HEK293 (cell line): ENCODE data around the gene GPATCH4.

Experiments used
- EGR2 ChIP-seq: fragments of 450-650 bp; formaldehyde crosslinking; IDR thresholded peaks from 2 replicates; pipeline ENCODE4 v1.5.1; 2016; ENCODE audit warnings: low read depth, missing biosample characterization, missing genetic modification characterization
- GLI2 ChIP-seq: fragments of 450-650 bp; formaldehyde crosslinking; IDR thresholded peaks from 2 replicates; pipeline ENCODE4; 2017; ENCODE audit warnings: missing biosample characterization, missing genetic modification characterization, low read depth, borderline replicate concordance
- GLIS1 ChIP-seq: fragments of 450-650 bp; formaldehyde crosslinking; IDR thresholded peaks from 2 replicates; pipeline ENCODE4 v1.5.1; 2016; ENCODE audit warnings: missing biosample characterization, missing genetic modification characterization
- HOXA7 ChIP-seq: sonication (generic); formaldehyde crosslinking; IDR thresholded peaks from 2 replicates; pipeline ENCODE4 v1.8.1; 2022; ENCODE audit warnings: missing genetic modification reagents, borderline replicate concordance
- KLF10 ChIP-seq: fragments of 450-650 bp; IDR thresholded peaks from 2 replicates; pipeline ENCODE4 v1.5.1; 2018; ENCODE audit warnings: missing biosample characterization, mild to moderate bottlenecking, missing genetic modification characterization
- KLF8 ChIP-seq: fragments of 450-650 bp; formaldehyde crosslinking; IDR thresholded peaks from 2 replicates; pipeline ENCODE4 v1.5.1; 2016; ENCODE audit warnings: missing biosample characterization, missing genetic modification characterization
- MZF1 ChIP-seq: fragments of 450-650 bp; formaldehyde crosslinking; IDR thresholded peaks from 2 replicates; pipeline ENCODE4 v1.5.1; 2017; ENCODE audit warnings: missing biosample characterization, missing genetic modification characterization, borderline replicate concordance
- PRDM6 ChIP-seq: fragments of 450-650 bp; formaldehyde crosslinking; IDR thresholded peaks from 2 replicates; pipeline ENCODE4 v1.5.1; 2017; ENCODE audit warnings: missing biosample characterization, missing genetic modification characterization
- SP2 ChIP-seq: fragments of 450-650 bp; formaldehyde crosslinking; IDR thresholded peaks from 2 replicates; pipeline ENCODE4 v1.5.1; 2016; ENCODE audit warnings: missing biosample characterization, missing genetic modification characterization
- ZFHX2 ChIP-seq: fragments of 450-650 bp; formaldehyde crosslinking; conservative IDR thresholded peaks from 2 replicates; pipeline ENCODE4 v1.5.1; 2016; ENCODE audit warnings: missing biosample characterization, missing genetic modification characterization
- ZFP69B ChIP-seq: fragments of 450-650 bp; formaldehyde crosslinking; IDR thresholded peaks from 2 replicates; pipeline ENCODE4 v1.5.1; 2016; ENCODE audit warnings: missing biosample characterization, missing genetic modification characterization
- ZNF140 ChIP-seq: fragments of 450-650 bp; formaldehyde crosslinking; IDR thresholded peaks from 2 replicates; pipeline ENCODE4 v1.5.1; 2016; ENCODE audit warnings: missing biosample characterization, missing genetic modification characterization
- ZNF155 ChIP-seq: fragments of 450-650 bp; formaldehyde crosslinking; IDR thresholded peaks from 2 replicates; pipeline ENCODE4 v1.5.1; 2016; ENCODE audit warnings: missing biosample characterization, missing genetic modification characterization
- ZNF157 ChIP-seq: fragments of 450-650 bp; formaldehyde crosslinking; IDR thresholded peaks from 2 replicates; pipeline ENCODE4 v1.5.1; 2016; ENCODE audit warnings: missing biosample characterization, missing genetic modification characterization
- ZNF211 ChIP-seq: fragments of 450-650 bp; formaldehyde crosslinking; IDR thresholded peaks from 2 replicates; pipeline ENCODE4 v1.5.1; 2016; ENCODE audit warnings: low read depth, missing biosample characterization, missing genetic modification characterization
- ZNF354C ChIP-seq: fragments of 450-650 bp; formaldehyde crosslinking; IDR thresholded peaks from 2 replicates; pipeline ENCODE4 v1.5.1; 2016; ENCODE audit warnings: missing biosample characterization, missing genetic modification characterization, low read depth, borderline replicate concordance
- ZNF426 ChIP-seq: fragments of 450-650 bp; formaldehyde crosslinking; IDR thresholded peaks from 2 replicates; pipeline ENCODE4 v1.5.1; 2017; ENCODE audit warnings: missing biosample characterization, missing genetic modification characterization, mild to moderate bottlenecking, inconsistent platforms, moderate library complexity
- ZNF433 ChIP-seq: fragments of 450-650 bp; formaldehyde crosslinking; IDR thresholded peaks from 2 replicates; pipeline ENCODE4 v1.5.1; 2016; ENCODE audit warnings: missing biosample characterization, missing genetic modification characterization, low read depth
- ZNF473 ChIP-seq: fragments of 450-650 bp; formaldehyde crosslinking; IDR thresholded peaks from 2 replicates; pipeline ENCODE4 v1.5.1; 2017; ENCODE audit warnings: missing biosample characterization, missing genetic modification characterization
- ZNF518A ChIP-seq: fragments of 450-650 bp; formaldehyde crosslinking; conservative IDR thresholded peaks from 2 replicates; pipeline ENCODE4 v1.5.1; 2016; ENCODE audit warnings: low read depth, missing biosample characterization, missing genetic modification characterization
- ZNF530 ChIP-seq: fragments of 450-650 bp; formaldehyde crosslinking; IDR thresholded peaks from 2 replicates; pipeline ENCODE4 v1.5.1; 2016; ENCODE audit warnings: low read depth, missing biosample characterization, missing genetic modification characterization
- ZNF544 ChIP-seq: fragments of 450-650 bp; formaldehyde crosslinking; IDR thresholded peaks from 2 replicates; pipeline ENCODE4 v1.5.0; 2017; ENCODE audit warnings: missing biosample characterization, missing genetic modification characterization
- ZNF548 ChIP-seq: fragments of 450-650 bp; formaldehyde crosslinking; IDR thresholded peaks from 2 replicates; pipeline ENCODE4 v1.5.1; 2016; ENCODE audit warnings: missing biosample characterization, missing genetic modification characterization
- ZNF555 ChIP-seq: fragments of 450-650 bp; formaldehyde crosslinking; conservative IDR thresholded peaks from 2 replicates; pipeline ENCODE4 v1.5.1; 2017; ENCODE audit warnings: missing biosample characterization, mild to moderate bottlenecking, missing genetic modification characterization, inconsistent platforms
- ZNF629 ChIP-seq: fragments of 450-650 bp; formaldehyde crosslinking; IDR thresholded peaks from 2 replicates; pipeline ENCODE4 v1.5.1; 2017; ENCODE audit warnings: missing biosample characterization, missing genetic modification characterization
- ZNF776 ChIP-seq: fragments of 450-650 bp; formaldehyde crosslinking; IDR thresholded peaks from 2 replicates; pipeline ENCODE4 v1.5.0; 2017; ENCODE audit warnings: missing biosample characterization, missing genetic modification characterization, borderline replicate concordance
- ZXDB ChIP-seq: fragments of 450-650 bp; formaldehyde crosslinking; IDR thresholded peaks from 2 replicates; pipeline ENCODE4 v1.5.1; 2016; ENCODE audit warnings: missing biosample characterization, missing genetic modification characterization
- TF ChIP-seq, protein P1 (sequence below): fragments of 450-650 bp; formaldehyde crosslinking; IDR thresholded peaks from 2 replicates; pipeline ENCODE4 v1.5.1; 2016; ENCODE audit warnings: missing biosample characterization, missing genetic modification characterization, low read depth
- TF ChIP-seq, protein P2 (sequence below): fragments of 450-650 bp; formaldehyde crosslinking; IDR thresholded peaks from 2 replicates; pipeline ENCODE4 v1.5.1; 2016; ENCODE audit warnings: missing biosample characterization, missing genetic modification characterization
- TF ChIP-seq, protein P3 (sequence below): fragments of 450-650 bp; formaldehyde crosslinking; IDR thresholded peaks from 2 replicates; pipeline ENCODE4 v1.5.1; 2017; ENCODE audit warnings: missing biosample characterization, mild to moderate bottlenecking, missing genetic modification characterization, moderate library complexity

GPATCH4 gene

DNA sequence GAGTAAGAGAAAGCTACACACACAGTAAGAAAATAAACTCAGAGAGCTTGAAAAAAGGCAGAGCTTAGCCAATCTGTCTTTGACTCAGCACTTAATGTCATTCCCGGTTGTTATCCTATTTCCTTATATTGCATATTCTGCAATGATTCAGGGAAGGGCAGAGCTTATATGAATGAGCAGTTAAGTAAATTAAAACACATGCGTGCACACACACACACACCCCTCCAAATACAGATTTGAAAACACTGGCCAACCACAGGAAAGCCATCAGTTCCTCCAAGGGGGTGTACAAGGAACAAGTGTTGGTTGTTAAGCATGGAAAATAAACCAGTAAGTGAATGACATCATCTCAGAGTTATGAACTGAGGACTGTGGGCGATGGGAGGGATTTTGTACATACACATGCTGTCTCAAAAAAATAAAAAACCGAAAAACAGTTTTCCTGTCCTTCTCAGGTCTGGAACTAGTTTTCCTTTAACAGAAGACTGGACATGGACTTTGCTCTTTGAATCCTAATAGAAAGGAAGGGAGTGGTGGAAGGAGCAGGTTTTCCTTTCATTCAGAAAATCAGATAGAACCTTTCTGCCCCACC, 29.9 kb downstream of the GPATCH4 start (continued):
- TF ChIP-seq, protein P1, sequence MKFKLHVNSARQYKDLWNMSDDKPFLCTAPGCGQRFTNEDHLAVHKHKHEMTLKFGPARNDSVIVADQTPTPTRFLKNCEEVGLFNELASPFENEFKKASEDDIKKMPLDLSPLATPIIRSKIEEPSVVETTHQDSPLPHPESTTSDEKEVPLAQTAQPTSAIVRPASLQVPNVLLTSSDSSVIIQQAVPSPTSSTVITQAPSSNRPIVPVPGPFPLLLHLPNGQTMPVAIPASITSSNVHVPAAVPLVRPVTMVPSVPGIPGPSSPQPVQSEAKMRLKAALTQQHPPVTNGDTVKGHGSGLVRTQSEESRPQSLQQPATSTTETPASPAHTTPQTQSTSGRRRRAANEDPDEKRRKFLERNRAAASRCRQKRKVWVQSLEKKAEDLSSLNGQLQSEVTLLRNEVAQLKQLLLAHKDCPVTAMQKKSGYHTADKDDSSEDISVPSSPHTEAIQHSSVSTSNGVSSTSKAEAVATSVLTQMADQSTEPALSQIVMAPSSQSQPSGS (tag by site-specific recombination) = peak; percentile 96
- TF ChIP-seq EGR2 (tag by site-specific recombination) (peak; percentile 49; the same call in 1 of the 2 replicates), ZFP69B (tag by site-specific recombination) (peak; percentile 33; the same call in 1 of the 2 replicates), GLIS1 (tag by site-specific recombination) (peak; percentile 53), ZNF433 (tag by site-specific recombination) (no peak), ZNF548 (tag by site-specific recombination) (no peak), ZNF544 (tag by site-specific recombination) (no peak), ZNF555 (tag by site-specific recombination) (no peak), ZXDB (tag by site-specific recombination) (0 out of 2 replicates have a peak, but pooled peaks have one; percentile 38), ZNF354C (tag by site-specific recombination) (no peak), ZNF473 (no peak), ZNF776 (tag by site-specific recombination) (no peak), ZNF211 (no peak), ZNF518A (tag by site-specific recombination) (no peak), ZNF140 (tag by site-specific recombination) (no peak), ZNF426 (tag by site-specific recombination) (no peak), SP2 (tag by site-specific recombination) (peak; percentile 19; the same call in 1 of the 2 replicates), MZF1 (tag by site-specific recombination) (no peak), ZNF629 (tag by site-specific recombination) (peak; percentile 74), ZNF157 (tag by site-specific recombination) (no peak), ZNF530 (tag by site-specific recombination) (no peak), PRDM6 (tag by site-specific recombination) (peak; percentile 55), HOXA7 (CRISPR knock-in tag) (no peak), KLF10 (tag by site-specific recombination) (peak; percentile 51), ZFHX2 (tag by site-specific recombination) (peak; percentile 64), ZNF155 (no peak), KLF8 (tag by site-specific recombination) (0 out of 2 replicates have a peak, but pooled peaks have one; percentile 23), GLI2 (tag by site-specific recombination) (no peak)
- TF ChIP-seq, protein P2, sequence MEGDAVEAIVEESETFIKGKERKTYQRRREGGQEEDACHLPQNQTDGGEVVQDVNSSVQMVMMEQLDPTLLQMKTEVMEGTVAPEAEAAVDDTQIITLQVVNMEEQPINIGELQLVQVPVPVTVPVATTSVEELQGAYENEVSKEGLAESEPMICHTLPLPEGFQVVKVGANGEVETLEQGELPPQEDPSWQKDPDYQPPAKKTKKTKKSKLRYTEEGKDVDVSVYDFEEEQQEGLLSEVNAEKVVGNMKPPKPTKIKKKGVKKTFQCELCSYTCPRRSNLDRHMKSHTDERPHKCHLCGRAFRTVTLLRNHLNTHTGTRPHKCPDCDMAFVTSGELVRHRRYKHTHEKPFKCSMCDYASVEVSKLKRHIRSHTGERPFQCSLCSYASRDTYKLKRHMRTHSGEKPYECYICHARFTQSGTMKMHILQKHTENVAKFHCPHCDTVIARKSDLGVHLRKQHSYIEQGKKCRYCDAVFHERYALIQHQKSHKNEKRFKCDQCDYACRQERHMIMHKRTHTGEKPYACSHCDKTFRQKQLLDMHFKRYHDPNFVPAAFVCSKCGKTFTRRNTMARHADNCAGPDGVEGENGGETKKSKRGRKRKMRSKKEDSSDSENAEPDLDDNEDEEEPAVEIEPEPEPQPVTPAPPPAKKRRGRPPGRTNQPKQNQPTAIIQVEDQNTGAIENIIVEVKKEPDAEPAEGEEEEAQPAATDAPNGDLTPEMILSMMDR (tag by site-specific recombination) = no peak
- TF ChIP-seq, protein P3, sequence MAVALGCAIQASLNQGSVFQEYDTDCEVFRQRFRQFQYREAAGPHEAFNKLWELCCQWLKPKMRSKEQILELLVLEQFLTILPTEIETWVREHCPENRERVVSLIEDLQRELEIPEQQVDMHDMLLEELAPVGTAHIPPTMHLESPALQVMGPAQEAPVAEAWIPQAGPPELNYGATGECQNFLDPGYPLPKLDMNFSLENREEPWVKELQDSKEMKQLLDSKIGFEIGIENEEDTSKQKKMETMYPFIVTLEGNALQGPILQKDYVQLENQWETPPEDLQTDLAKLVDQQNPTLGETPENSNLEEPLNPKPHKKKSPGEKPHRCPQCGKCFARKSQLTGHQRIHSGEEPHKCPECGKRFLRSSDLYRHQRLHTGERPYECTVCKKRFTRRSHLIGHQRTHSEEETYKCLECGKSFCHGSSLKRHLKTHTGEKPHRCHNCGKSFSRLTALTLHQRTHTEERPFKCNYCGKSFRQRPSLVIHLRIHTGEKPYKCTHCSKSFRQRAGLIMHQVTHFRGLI (tag by site-specific recombination) = no peak; the same call in 1 of the 2 replicates
